HepG2 (cell line): ENCODE data around the gene GSG1. TPM values are rescaled to one million over a fixed set of nuclear protein-coding genes. Genes with fewer than 3 reads are reported as not detected.

ENCODE experiments used
- ETS1 ChIP-seq: sonication (generic); formaldehyde crosslinking; IDR thresholded peaks from 2 replicates; pipeline ENCODE4 v1.4.0; 2020; ENCODE audit warnings: missing genetic modification reagents
- FUBP1 ChIP-seq: sonication (generic); formaldehyde crosslinking; IDR thresholded peaks from 2 replicates; pipeline ENCODE4 v1.5.1; 2020; ENCODE audit warnings: missing genetic modification reagents, mild to moderate bottlenecking, borderline replicate concordance
- HBP1 ChIP-seq: IDR thresholded peaks from 2 replicates; pipeline ENCODE4 v1.6.1; 2016; ENCODE audit warnings: low read depth, control low read depth
- IRF1 ChIP-seq: sonication (generic); formaldehyde crosslinking; IDR thresholded peaks from 2 replicates; pipeline ENCODE4 v1.4.0; 2020; ENCODE audit warnings: low read depth, mild to moderate bottlenecking, missing genetic modification reagents
- MAF1 ChIP-seq: sonication (generic); formaldehyde crosslinking; IDR thresholded peaks from 2 replicates; pipeline ENCODE4 v1.5.0; 2020; ENCODE audit warnings: missing genetic modification reagents, borderline replicate concordance
- MAFF ChIP-seq: IDR thresholded peaks from 2 replicates; pipeline ENCODE4 v1.6.1; 2011; ENCODE audit warnings: low read depth, low read length, improper control_type of control experiment
- MED13 ChIP-seq: sonication (generic); formaldehyde crosslinking; IDR thresholded peaks from 2 replicates; pipeline ENCODE4 v1.5.0; 2020; ENCODE audit warnings: missing genetic modification reagents
- MIER2 ChIP-seq: IDR thresholded peaks from 2 replicates; pipeline ENCODE4 v1.6.1; 2016; ENCODE audit warnings: missing biosample characterization, missing genetic modification reagents
- PHF8 ChIP-seq: sonication (generic); formaldehyde crosslinking; IDR thresholded peaks from 2 replicates; pipeline ENCODE4 v1.5.0; 2020; ENCODE audit warnings: missing genetic modification reagents
- PRMT3 ChIP-seq: sonication (generic); formaldehyde crosslinking; IDR thresholded peaks from 2 replicates; pipeline ENCODE4 v1.8.1; 2022; ENCODE audit warnings: low read depth, mild to moderate bottlenecking, moderate library complexity, missing genetic modification reagents, borderline replicate concordance
- PRPF4 ChIP-seq: fragments of 200-400 bp; formaldehyde crosslinking; IDR thresholded peaks from 2 replicates; pipeline ENCODE4 v1.6.1; 2016; ENCODE audit warnings: low read length, low read depth; ENCODE audit not compliant: poor library complexity, severe bottlenecking
- TGIF2 ChIP-seq: IDR thresholded peaks from 2 replicates; pipeline ENCODE4 v1.6.1; 2016; ENCODE audit warnings: control low read depth, missing compliant biosample characterization
- U2AF1 ChIP-seq: fragments of 200-400 bp; formaldehyde crosslinking; optimal IDR thresholded peaks from 2 replicates; pipeline ENCODE3; 2017; ENCODE audit warnings: mild to moderate bottlenecking, low read depth, low read length
- ZNF550 ChIP-seq: sonication (generic); formaldehyde crosslinking; IDR thresholded peaks from 2 replicates; pipeline ENCODE4 v1.4.0; 2020; ENCODE audit warnings: mild to moderate bottlenecking, missing genetic modification reagents, borderline replicate concordance
- ZNF570 ChIP-seq: sonication (generic); formaldehyde crosslinking; IDR thresholded peaks from 2 replicates; pipeline ENCODE4 v1.4.0; 2020; ENCODE audit warnings: mild to moderate bottlenecking, missing genetic modification reagents, borderline replicate concordance
- ZNF609 ChIP-seq: sonication (generic); formaldehyde crosslinking; IDR thresholded peaks from 2 replicates; pipeline ENCODE4 v1.4.0; 2020; ENCODE audit warnings: mild to moderate bottlenecking, missing genetic modification reagents, borderline replicate concordance
- ZNF629 ChIP-seq: sonication (generic); formaldehyde crosslinking; conservative IDR thresholded peaks from 2 replicates; pipeline ENCODE4 v1.5.0; 2020; ENCODE audit warnings: missing genetic modification reagents
- ZNF644 ChIP-seq: IDR thresholded peaks from 2 replicates; pipeline ENCODE4 v1.6.1; 2016; ENCODE audit warnings: low read depth
- ZNF678 ChIP-seq: sonication (generic); formaldehyde crosslinking; IDR thresholded peaks from 2 replicates; pipeline ENCODE4 v1.4.0; 2020; ENCODE audit warnings: mild to moderate bottlenecking, missing genetic modification reagents
- polyA plus RNA-seq, 8 experiments: library from polyadenylated mRNA; depleted of rRNA in 3 of 8; stranded (reverse) in 7 of 8; unstranded in 1 of 8; fragments of >200 nt; fragmentation: Illumina TruSeq in 4 of 8; extraction: Trizol in 4 of 8; gene quantifications; 2 replicates each; pipeline versions ENCODE4 v1.2.1 to v1.2.3, GENCODE V29; 2011 to 2016; ENCODE audit warnings: low read depth in 4 of 8, missing spikeins in 1 of 8, mixed read lengths in 1 of 8; ENCODE audit not compliant: insufficient read depth in 1 of 8
- total RNA-seq, 5 experiments: library from RNA; depleted of rRNA; stranded (reverse); fragments of >200 nt; fragmentation: Illumina TruSeq; extraction: Trizol; gene quantifications; 2 replicates each; pipeline ENCODE4 v1.2.3, GENCODE V29; 2016; ENCODE audit warnings: low read depth in 1 of 5

GSG1 gene
- total and polyA plus RNA-seq, 2 of the 13 experiments (the other 11 are each of a cell fraction or from before 2014, with no cell fraction given) = not detected

GRCh38 chr12:13044002-13044905, 59.2 kb downstream of the GSG1 start, which contains the start of gene FAM234B (continued):
- TF ChIP-seq ETS1 (CRISPR knock-in tag) (no peak), PRMT3 (CRISPR knock-in tag) (no peak), ZNF570 (CRISPR knock-in tag) (no peak), FUBP1 (CRISPR knock-in tag) (no peak), ZNF609 (CRISPR knock-in tag) (no peak), PRPF4 (no peak), TGIF2 (no peak), U2AF1 (no peak), ZNF629 (peak; percentile 76), PHF8 (CRISPR knock-in tag) (peak; percentile 89), MAFF (no peak), MIER2 (CRISPR knock-in tag) (no peak), ZNF550 (CRISPR knock-in tag) (no peak), HBP1 (CRISPR knock-in tag) (no peak), IRF1 (CRISPR knock-in tag) (no peak), ZNF678 (CRISPR knock-in tag) (no peak), ZNF644 (CRISPR knock-in tag) (no peak), MED13 (no peak), MAF1 (CRISPR knock-in tag) (no peak)
